Liver (tissue), 9 donors: ENCODE results near the gene SHH. TPM values are rescaled to one million over a fixed set of nuclear protein-coding genes. Genes with fewer than 3 reads are reported as not detected.

Experiments
- DNase-seq: peaks from one replicate; pipeline ENCODE4 v3.0.0-alpha.2; 2017; ENCODE audit warnings: low spot score
- H3K27ac ChIP-seq, 2 donors: one replicate each; pipeline ENCODE4 v1.7.0; 2013; ENCODE audit warnings: inconsistent platforms in 2 of 2, low read length in 2 of 2, control low read depth in 1 of 2, low read depth in 1 of 2, mild to moderate bottlenecking in 1 of 2
- H3K27me3 ChIP-seq, 4 donors: one replicate each; pipeline versions ENCODE4 v1.6.1 to v1.7.0; 2013; ENCODE audit warnings: low read length in 3 of 4, inconsistent platforms in 1 of 4, mild to moderate bottlenecking in 1 of 4, moderate library complexity in 1 of 4; ENCODE audit not compliant: control insufficient read depth in 4 of 4, insufficient read depth in 4 of 4
- H3K36me3 ChIP-seq, 4 donors: one replicate each; pipeline versions ENCODE4 v1.6.1 to v1.7.0; 2013; ENCODE audit warnings: low read length in 3 of 4, mild to moderate bottlenecking in 3 of 4, low read depth in 1 of 4, moderate library complexity in 1 of 4; ENCODE audit not compliant: control insufficient read depth in 4 of 4, insufficient read depth in 3 of 4
- H3K4me1 ChIP-seq, 4 donors: one replicate each; pipeline versions ENCODE4 v1.6.1 to v1.7.0; 2013; ENCODE audit warnings: low read length in 3 of 4, mild to moderate bottlenecking in 3 of 4, moderate library complexity in 1 of 4; ENCODE audit not compliant: control insufficient read depth in 4 of 4, insufficient read depth in 4 of 4
- H3K4me3 ChIP-seq, 3 donors: one replicate each; pipeline versions ENCODE4 v1.6.1 to v1.7.0; 2013; ENCODE audit warnings: low read length in 3 of 3, control low read depth in 1 of 3, low read depth in 1 of 3, mild to moderate bottlenecking in 1 of 3
- H3K9ac ChIP-seq, 2 donors: one replicate each; pipeline ENCODE4 v1.7.0; 2013; ENCODE audit warnings: low read length in 2 of 2, mild to moderate bottlenecking in 2 of 2, moderate library complexity in 2 of 2, control low read depth in 1 of 2, low read depth in 1 of 2
- H3K9me3 ChIP-seq, 4 donors: one replicate each; pipeline versions ENCODE4 v1.6.1 to v1.7.0; 2013; ENCODE audit warnings: low read length in 3 of 4; ENCODE audit not compliant: control insufficient read depth in 4 of 4
- EGR1 ChIP-seq, 2 donors: IDR thresholded peaks; 2 replicates each; pipeline ENCODE4 v1.6.1; 2016 to 2018; ENCODE audit warnings: antibody characterized with exemption in 2 of 2, low read depth in 2 of 2
- FOXA2 ChIP-seq: IDR thresholded peaks from 2 replicates; pipeline ENCODE4 v1.6.1; 2016; ENCODE audit warnings: antibody characterized with exemption
- HNF4G ChIP-seq: IDR thresholded peaks from 2 replicates; pipeline ENCODE4 v1.6.1; 2016; ENCODE audit warnings: antibody characterized with exemption
- JUND ChIP-seq, 2 donors: IDR thresholded peaks; 2 replicates each; pipeline ENCODE4 v1.6.1; 2016; ENCODE audit warnings: antibody characterized with exemption in 2 of 2
- NR2F2 ChIP-seq: IDR thresholded peaks from 2 replicates; pipeline ENCODE4 v1.6.1; 2016; ENCODE audit warnings: antibody characterized with exemption
- RAD21 ChIP-seq, 2 donors: IDR thresholded peaks; 2 replicates each; pipeline ENCODE4 v1.6.1; 2016; ENCODE audit warnings: antibody characterized with exemption in 2 of 2, mild to moderate bottlenecking in 2 of 2
- RXRA ChIP-seq, 2 donors: IDR thresholded peaks; 2 replicates each; pipeline ENCODE4 v1.6.1; 2017 to 2018; ENCODE audit warnings: antibody characterized with exemption in 2 of 2, mild to moderate bottlenecking in 1 of 2
- SP1 ChIP-seq: IDR thresholded peaks from 2 replicates; pipeline ENCODE4 v1.6.1; 2018; ENCODE audit warnings: antibody characterized with exemption, mild to moderate bottlenecking
- TAF1 ChIP-seq: conservative IDR thresholded peaks from 2 replicates; pipeline ENCODE4 v1.6.1; 2016; ENCODE audit warnings: antibody characterized with exemption, mild to moderate bottlenecking
- YY1 ChIP-seq: IDR thresholded peaks from 2 replicates; pipeline ENCODE4 v1.6.1; 2016; ENCODE audit warnings: antibody characterized with exemption, mild to moderate bottlenecking
- WGBS: extraction: QIAGEN DNeasy Blood & Tissue Kit; methylation state at CpG from one replicate; pipeline ENCODE4 v1.1.7; 2013; 5-methylcytosine and 5-hydroxymethylcytosine counted together
- polyA plus RNA-seq, 2 donors: library from polyadenylated mRNA; stranded (reverse) in 1 of 2; unstranded in 1 of 2; fragments of 200-250 nt in 1 of 2; fragments of >200 nt in 1 of 2; fragmentation: Nextera tagmentation in 1 of 2; extraction: Ambion mirVana in 1 of 2; gene quantifications; one replicate each; pipeline versions ENCODE4 v1.2.1 to v1.2.3, GENCODE V29; 2013 to 2015
- total RNA-seq, 2 donors: library from RNA; depleted of rRNA; stranded (reverse); fragments of >200 nt; gene quantifications; one replicate each; pipeline ENCODE4 v1.2.3, GENCODE V29; 2014
- TF ChIP-seq, protein P1 (sequence below): fragments of 150-350 bp; IDR thresholded peaks from 2 replicates; pipeline ENCODE4 v1.5.1; 2017; ENCODE audit warnings: improper control_type of control experiment, low read depth, low read length; ENCODE audit not compliant: missing input control
- TF ChIP-seq, protein P2 (sequence below): IDR thresholded peaks from 2 replicates; pipeline ENCODE4 v1.6.1; 2016; ENCODE audit warnings: antibody characterized with exemption, mild to moderate bottlenecking
- TF ChIP-seq, protein P3 (sequence below): IDR thresholded peaks from 2 replicates; pipeline ENCODE4 v1.6.1; 2016; ENCODE audit warnings: antibody characterized with exemption
- TF ChIP-seq, protein P4 (sequence below): IDR thresholded peaks from 2 replicates; pipeline ENCODE4 v1.6.1; 2016; ENCODE audit warnings: antibody characterized with exemption
- TF ChIP-seq, protein P5 (sequence below): IDR thresholded peaks from 2 replicates; pipeline ENCODE4 v1.6.1; 2016; ENCODE audit warnings: antibody characterized with exemption
- donor health status: healthy.
- donor health status: healthy.
- donor health status: healthy.
- donor health status: healthy.
- donor health status: healthy.

Gene SHH
- total and polyA plus RNA-seq, 4 donors, result 3.9 to 10.0 (median 5.2) TPM

DNA sequence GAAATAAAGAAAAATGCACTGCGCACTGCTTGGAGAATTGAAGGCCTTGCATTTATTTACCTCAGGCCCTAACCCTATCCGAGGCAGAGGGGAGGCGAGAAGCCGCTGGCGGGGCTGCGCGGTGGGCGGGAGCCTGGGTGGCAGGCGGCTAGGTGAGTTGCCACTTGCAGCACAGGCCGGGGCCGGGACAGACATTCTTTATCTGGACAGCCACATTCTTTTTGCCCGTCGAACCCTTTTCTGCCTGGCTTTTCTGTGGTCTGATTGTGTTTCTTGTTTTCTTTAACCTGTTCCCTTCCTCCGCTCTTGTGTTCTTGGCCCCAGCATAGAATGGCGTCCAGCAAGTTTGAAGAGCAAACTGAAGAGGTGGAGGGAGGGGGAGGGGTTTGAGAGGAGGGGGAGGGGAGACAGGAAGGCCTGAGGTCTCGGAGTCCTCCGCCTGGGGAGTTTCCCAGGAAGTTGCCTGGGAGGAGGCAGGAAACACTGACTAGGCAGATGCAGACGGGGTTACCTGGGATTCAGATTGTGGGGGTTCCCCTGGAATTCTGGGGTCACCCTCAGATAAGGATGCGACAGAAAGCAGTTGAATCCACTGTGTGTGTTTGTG, 5.1 kb downstream of the SHH start:
- WGBS, result 59% methylated on average over 19 of the region's 19 CpGs
- Histone ChIP-seq H3K36me3 (peaks cover 0 to 6% (median 2%) of the 10 kb centered on the region in 4 donors), H3K27me3 (no peaks in the 10 kb centered on the region), H3K4me1 (peaks cover 9 to 70% (median 26%) of the 10 kb centered on the region in 4 donors), H3K9me3 (no peaks in the 10 kb centered on the region), H3K9ac (no peak overlapping the region), H3K27ac (peak overlapping the region; percentile 93 to 99), H3K4me3 (no peak overlapping the region)
- DNase-seq, result no peak
- TF ChIP-seq, protein P1, sequence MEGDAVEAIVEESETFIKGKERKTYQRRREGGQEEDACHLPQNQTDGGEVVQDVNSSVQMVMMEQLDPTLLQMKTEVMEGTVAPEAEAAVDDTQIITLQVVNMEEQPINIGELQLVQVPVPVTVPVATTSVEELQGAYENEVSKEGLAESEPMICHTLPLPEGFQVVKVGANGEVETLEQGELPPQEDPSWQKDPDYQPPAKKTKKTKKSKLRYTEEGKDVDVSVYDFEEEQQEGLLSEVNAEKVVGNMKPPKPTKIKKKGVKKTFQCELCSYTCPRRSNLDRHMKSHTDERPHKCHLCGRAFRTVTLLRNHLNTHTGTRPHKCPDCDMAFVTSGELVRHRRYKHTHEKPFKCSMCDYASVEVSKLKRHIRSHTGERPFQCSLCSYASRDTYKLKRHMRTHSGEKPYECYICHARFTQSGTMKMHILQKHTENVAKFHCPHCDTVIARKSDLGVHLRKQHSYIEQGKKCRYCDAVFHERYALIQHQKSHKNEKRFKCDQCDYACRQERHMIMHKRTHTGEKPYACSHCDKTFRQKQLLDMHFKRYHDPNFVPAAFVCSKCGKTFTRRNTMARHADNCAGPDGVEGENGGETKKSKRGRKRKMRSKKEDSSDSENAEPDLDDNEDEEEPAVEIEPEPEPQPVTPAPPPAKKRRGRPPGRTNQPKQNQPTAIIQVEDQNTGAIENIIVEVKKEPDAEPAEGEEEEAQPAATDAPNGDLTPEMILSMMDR, result no peak
- no peak for TF ChIP-seq NR2F2
- no peak for TF ChIP-seq RAD21 (IDR thresholded peaks at IDR 0.05)
- TF ChIP-seq, protein P2, sequence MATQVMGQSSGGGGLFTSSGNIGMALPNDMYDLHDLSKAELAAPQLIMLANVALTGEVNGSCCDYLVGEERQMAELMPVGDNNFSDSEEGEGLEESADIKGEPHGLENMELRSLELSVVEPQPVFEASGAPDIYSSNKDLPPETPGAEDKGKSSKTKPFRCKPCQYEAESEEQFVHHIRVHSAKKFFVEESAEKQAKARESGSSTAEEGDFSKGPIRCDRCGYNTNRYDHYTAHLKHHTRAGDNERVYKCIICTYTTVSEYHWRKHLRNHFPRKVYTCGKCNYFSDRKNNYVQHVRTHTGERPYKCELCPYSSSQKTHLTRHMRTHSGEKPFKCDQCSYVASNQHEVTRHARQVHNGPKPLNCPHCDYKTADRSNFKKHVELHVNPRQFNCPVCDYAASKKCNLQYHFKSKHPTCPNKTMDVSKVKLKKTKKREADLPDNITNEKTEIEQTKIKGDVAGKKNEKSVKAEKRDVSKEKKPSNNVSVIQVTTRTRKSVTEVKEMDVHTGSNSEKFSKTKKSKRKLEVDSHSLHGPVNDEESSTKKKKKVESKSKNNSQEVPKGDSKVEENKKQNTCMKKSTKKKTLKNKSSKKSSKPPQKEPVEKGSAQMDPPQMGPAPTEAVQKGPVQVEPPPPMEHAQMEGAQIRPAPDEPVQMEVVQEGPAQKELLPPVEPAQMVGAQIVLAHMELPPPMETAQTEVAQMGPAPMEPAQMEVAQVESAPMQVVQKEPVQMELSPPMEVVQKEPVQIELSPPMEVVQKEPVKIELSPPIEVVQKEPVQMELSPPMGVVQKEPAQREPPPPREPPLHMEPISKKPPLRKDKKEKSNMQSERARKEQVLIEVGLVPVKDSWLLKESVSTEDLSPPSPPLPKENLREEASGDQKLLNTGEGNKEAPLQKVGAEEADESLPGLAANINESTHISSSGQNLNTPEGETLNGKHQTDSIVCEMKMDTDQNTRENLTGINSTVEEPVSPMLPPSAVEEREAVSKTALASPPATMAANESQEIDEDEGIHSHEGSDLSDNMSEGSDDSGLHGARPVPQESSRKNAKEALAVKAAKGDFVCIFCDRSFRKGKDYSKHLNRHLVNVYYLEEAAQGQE, result no peak
- TF ChIP-seq, protein P3, sequence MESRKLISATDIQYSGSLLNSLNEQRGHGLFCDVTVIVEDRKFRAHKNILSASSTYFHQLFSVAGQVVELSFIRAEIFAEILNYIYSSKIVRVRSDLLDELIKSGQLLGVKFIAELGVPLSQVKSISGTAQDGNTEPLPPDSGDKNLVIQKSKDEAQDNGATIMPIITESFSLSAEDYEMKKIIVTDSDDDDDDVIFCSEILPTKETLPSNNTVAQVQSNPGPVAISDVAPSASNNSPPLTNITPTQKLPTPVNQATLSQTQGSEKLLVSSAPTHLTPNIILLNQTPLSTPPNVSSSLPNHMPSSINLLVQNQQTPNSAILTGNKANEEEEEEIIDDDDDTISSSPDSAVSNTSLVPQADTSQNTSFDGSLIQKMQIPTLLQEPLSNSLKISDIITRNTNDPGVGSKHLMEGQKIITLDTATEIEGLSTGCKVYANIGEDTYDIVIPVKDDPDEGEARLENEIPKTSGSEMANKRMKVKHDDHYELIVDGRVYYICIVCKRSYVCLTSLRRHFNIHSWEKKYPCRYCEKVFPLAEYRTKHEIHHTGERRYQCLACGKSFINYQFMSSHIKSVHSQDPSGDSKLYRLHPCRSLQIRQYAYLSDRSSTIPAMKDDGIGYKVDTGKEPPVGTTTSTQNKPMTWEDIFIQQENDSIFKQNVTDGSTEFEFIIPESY, result no peak
- no peak for TF ChIP-seq EGR1 (IDR thresholded peaks at IDR 0.05; ENCODE audit: low read depth in 2 of 2)
- no peak for TF ChIP-seq HNF4G
- TF ChIP-seq JUND (IDR thresholded peaks at IDR 0.05), result no peak
- no peak for TF ChIP-seq TAF1
- TF ChIP-seq YY1, result no peak
- TF ChIP-seq, protein P4, sequence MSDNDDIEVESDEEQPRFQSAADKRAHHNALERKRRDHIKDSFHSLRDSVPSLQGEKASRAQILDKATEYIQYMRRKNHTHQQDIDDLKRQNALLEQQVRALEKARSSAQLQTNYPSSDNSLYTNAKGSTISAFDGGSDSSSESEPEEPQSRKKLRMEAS, result no peak
- no peak for TF ChIP-seq FOXA2
- no peak for TF ChIP-seq RXRA (IDR thresholded peaks at IDR 0.05)

DNA sequence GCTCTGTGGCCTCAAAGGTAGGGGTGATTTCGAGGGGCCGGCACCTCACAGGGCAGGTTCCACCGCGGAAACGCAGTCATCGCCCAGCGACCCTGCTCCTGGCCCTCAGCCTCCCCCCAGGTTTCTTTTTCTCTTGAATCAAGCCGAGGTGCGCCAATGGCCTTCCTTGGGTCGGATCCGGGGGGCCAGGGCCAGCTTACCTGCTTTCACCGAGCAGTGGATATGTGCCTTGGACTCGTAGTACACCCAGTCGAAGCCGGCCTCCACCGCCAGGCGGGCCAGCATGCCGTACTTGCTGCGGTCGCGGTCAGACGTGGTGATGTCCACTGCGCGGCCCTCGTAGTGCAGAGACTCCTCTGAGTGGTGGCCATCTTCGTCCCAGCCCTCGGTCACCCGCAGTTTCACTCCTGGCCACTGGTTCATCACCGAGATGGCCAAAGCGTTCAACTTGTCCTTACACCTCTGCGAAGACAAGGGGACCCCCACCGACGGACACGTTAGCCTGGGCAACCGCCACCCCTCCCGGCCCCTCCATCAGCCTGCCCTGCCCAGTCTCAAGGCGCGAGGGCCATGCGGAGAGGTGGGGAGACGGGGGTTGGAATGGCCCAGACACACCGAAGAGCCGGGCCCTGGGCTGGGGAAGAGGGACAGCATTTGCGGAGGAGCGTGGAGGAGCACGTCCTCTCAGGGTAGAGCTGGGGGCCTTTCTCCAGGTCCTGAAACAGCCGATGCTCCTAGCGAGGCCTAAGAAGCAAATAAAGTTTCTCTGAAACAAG, 6.0 kb downstream of the SHH start:
- H3K4me1 ChIP-seq, result peaks cover 5 to 61% (median 19%) of the 10 kb centered on the region in 4 donors
- 73% methylated on average over 47 of the region's 47 CpGs for WGBS

More for the DNA sequence above, 6.0 kb downstream of the SHH start:
- DNase-seq, result no peak
- H3K27me3 ChIP-seq, result no peaks in the 10 kb centered on the region
- no peak overlapping the region for H3K27ac ChIP-seq
- H3K9me3 ChIP-seq, result no peaks in the 10 kb centered on the region
- TF ChIP-seq SP1 (no peak), EGR1 (IDR thresholded peaks at IDR 0.05; ENCODE audit: low read depth in 2 of 2) (no peak), FOXA2 (no peak), YY1 (no peak)
- TF ChIP-seq, protein P5, sequence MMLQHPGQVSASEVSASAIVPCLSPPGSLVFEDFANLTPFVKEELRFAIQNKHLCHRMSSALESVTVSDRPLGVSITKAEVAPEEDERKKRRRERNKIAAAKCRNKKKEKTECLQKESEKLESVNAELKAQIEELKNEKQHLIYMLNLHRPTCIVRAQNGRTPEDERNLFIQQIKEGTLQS, result no peak
- TF ChIP-seq, protein P4, result no peak
- TF ChIP-seq, protein P2, result no peak
- peak overlapping the region in 1 of 3 donors; percentile 1 for H3K4me3 ChIP-seq
- no peak overlapping the region for H3K9ac ChIP-seq
- peaks cover 0 to 6% (median 2%) of the 10 kb centered on the region in 4 donors for H3K36me3 ChIP-seq
